NCI-H1436 (cell line): ENCODE measurements around the gene GGA2.
"Not testable (repeated sequence)": the region's sequence is repeated elsewhere in the genome, so short reads cannot be mapped to it uniquely, and the experiment has no call there.

Experiments
- DNase-seq: peaks from one replicate; lab custom pipeline; 2025; lab: John Stamatoyannopoulos, UW

Gene GGA2

GRCh38 chr16:23510164-23510914 lies at the start of gene GGA2:
GGA2 (minus strand) TSS chr16:23510494; CDS start chr16:23510411, 83 bp downstream.
- DNase-seq, result peak; percentile 73

- DNase-seq, result no peak
Measured at GRCh38 chr16:23557779-23558702, 47.7 kb upstream of the GGA2 start.

GRCh38 chr16:23556881-23557778 lies 46.8 kb upstream of the GGA2 start, which contains the start of the genes EARS2 and UBFD1:
EARS2 (minus strand) TSS chr16:23557350; CDS start chr16:23557343, 7 bp downstream.
UBFD1 (plus strand) TSS chr16:23557727; CDS start chr16:23557743, 16 bp downstream.
- DNase-seq, result peak; percentile 98

GRCh38 chr16:23554536-23554935 lies 44.2 kb upstream of the GGA2 start:
- DNase-seq, result no peak

- no peak for DNase-seq
Measured at GRCh38 chr16:23552161-23552560, 41.9 kb upstream of the GGA2 start.

- DNase-seq, result no peak
Measured at GRCh38 chr16:23549938-23550337, 39.6 kb upstream of the GGA2 start.

GRCh38 chr16:23544436-23544835 lies 34.1 kb upstream of the GGA2 start:
- no peak for DNase-seq

- DNase-seq, result not testable (repeated sequence)
Measured at GRCh38 chr16:23540817-23541178, 30.5 kb upstream of the GGA2 start.

GRCh38 chr16:23539984-23540816 lies 29.9 kb upstream of the GGA2 start:
- DNase-seq, result no peak

- no peak for DNase-seq
Measured at GRCh38 chr16:23538919-23539278, 28.6 kb upstream of the GGA2 start.

GRCh38 chr16:23537390-23537789 lies 27.1 kb upstream of the GGA2 start:
- no peak for DNase-seq

GRCh38 chr16:23535901-23536300 lies 25.6 kb upstream of the GGA2 start:
- DNase-seq, result no peak

GRCh38 chr16:23534868-23535860 lies 24.9 kb upstream of the GGA2 start:
- no peak for DNase-seq

- no peak for DNase-seq
Measured at GRCh38 chr16:23532448-23532847, 22.2 kb upstream of the GGA2 start.

- DNase-seq, result no peak
Measured at GRCh38 chr16:23530062-23530461, 19.8 kb upstream of the GGA2 start.

- DNase-seq, result no peak
Measured at GRCh38 chr16:23528644-23529310, 18.5 kb upstream of the GGA2 start.

GRCh38 chr16:23527961-23528643 lies 17.8 kb upstream of the GGA2 start:
- DNase-seq, result no peak

- no peak for DNase-seq
Measured at GRCh38 chr16:23524886-23525285, 14.6 kb upstream of the GGA2 start.
